HEK293 (cell line): ENCODE measurements around the gene NPDC1.

Source experiments
- CTCF ChIP-seq: fragments of 450-650 bp; formaldehyde crosslinking; IDR thresholded peaks from 2 replicates; pipeline ENCODE4 v1.5.1; 2016; ENCODE audit warnings: missing biosample characterization, missing genetic modification characterization
- KLF1 ChIP-seq: fragments of 450-650 bp; formaldehyde crosslinking; IDR thresholded peaks from 2 replicates; pipeline ENCODE4 v1.5.1; 2016; ENCODE audit warnings: missing biosample characterization, missing genetic modification characterization
- ZFP69B ChIP-seq: fragments of 450-650 bp; formaldehyde crosslinking; IDR thresholded peaks from 2 replicates; pipeline ENCODE4 v1.5.1; 2016; ENCODE audit warnings: missing biosample characterization, missing genetic modification characterization
- ZNF214 ChIP-seq: fragments of 450-650 bp; formaldehyde crosslinking; IDR thresholded peaks from 2 replicates; pipeline ENCODE4 v1.5.1; 2017; ENCODE audit warnings: missing biosample characterization, mild to moderate bottlenecking, missing genetic modification characterization, borderline replicate concordance
- ZNF24 ChIP-seq: fragments of 450-650 bp; formaldehyde crosslinking; IDR thresholded peaks from 2 replicates; pipeline ENCODE4 v1.5.1; 2016; ENCODE audit warnings: missing biosample characterization, missing genetic modification characterization
- ZNF274 ChIP-seq, 2 experiments: fragments of 200-500 bp in 1 of 2; fragments of 450-650 bp in 1 of 2; sonication (Bioruptor generic) in 1 of 2; formaldehyde crosslinking in 1 of 2; IDR thresholded peaks; 2 replicates each; pipeline versions ENCODE4 v1.5.1 to v1.6.1; 2014 to 2016; ENCODE audit warnings: borderline replicate concordance in 1 of 2, inconsistent platforms in 1 of 2, low read length in 1 of 2, missing biosample characterization in 1 of 2, missing genetic modification characterization in 1 of 2

- no peak for TF ChIP-seq CTCF (tag by site-specific recombination)
- no peak for TF ChIP-seq ZNF214 (tag by site-specific recombination)
- TF ChIP-seq KLF1 (tag by site-specific recombination): no peak
- TF ChIP-seq ZNF274 (IDR thresholded peaks at IDR 0.05; ENCODE audit: low read length): no peak
- TF ChIP-seq ZNF274 (tag by site-specific recombination; IDR thresholded peaks at IDR 0.05; ENCODE audit: borderline replicate concordance): no peak
- TF ChIP-seq ZNF24 (tag by site-specific recombination): no peak
- TF ChIP-seq ZFP69B: no peak
These were observed 13.9 kb downstream of the NPDC1 start, which contains the start of gene FUT7 for GRCh38 chr9:137031904-137032640.
